Measurements from ENCODE around the gene PHRF1.

- TF ChIP-seq OTX1 (CRISPR knock-in tag; IDR thresholded peaks at IDR 0.05) (no peak), SIRT6 (IDR thresholded peaks at IDR 0.05; ENCODE audit: low read depth, low read length) (no peak), ZNF75A (CRISPR knock-in tag; IDR thresholded peaks at IDR 0.05) (no peak), THRB (CRISPR knock-in tag; conservative IDR thresholded peaks at IDR 0.05) (no peak), ZC3H4 (CRISPR knock-in tag; IDR thresholded peaks at IDR 0.05; ENCODE audit: borderline replicate concordance) (no peak), ZNF224 (CRISPR knock-in tag; IDR thresholded peaks at IDR 0.05) (no peak), CREB1 (IDR thresholded peaks at IDR 0.05) (no peak), CREB1 (CRISPR knock-in tag; IDR thresholded peaks at IDR 0.05) (no peak), PHF8 (IDR thresholded peaks at IDR 0.05; ENCODE audit: borderline replicate concordance, low read length) (no peak)
These were observed 51.8 kb downstream of the PHRF1 start for GRCh38 chr11:628056-628455.

Measured in K562 (cell line).